Sigmoid colon (tissue), 7 donors: ENCODE results near the gene YTHDF1. TPM values are rescaled to one million over a fixed set of nuclear protein-coding genes. Genes with fewer than 3 reads are reported as not detected.

Source experiments
- DNase-seq: peaks from one replicate; pipeline ENCODE4 v3.0.0-alpha.2; 2019
- H3K27ac ChIP-seq, 4 donors: fragments of 200-600 bp; sonication (generic); one replicate each; pipeline ENCODE4 v1.5.1; 2016 to 2019; ENCODE audit warnings: mild to moderate bottlenecking in 1 of 4
- H3K27me3 ChIP-seq, 3 donors: fragments of 200-600 bp; sonication (generic); one replicate each; pipeline ENCODE4 v1.5.1; 2019; ENCODE audit warnings: mild to moderate bottlenecking in 1 of 3
- H3K36me3 ChIP-seq, 4 donors: fragments of 200-600 bp; sonication (generic); one replicate each; pipeline ENCODE4 v1.5.1; 2016 to 2019
- H3K4me1 ChIP-seq, 4 donors: fragments of 200-600 bp; sonication (generic); one replicate each; pipeline ENCODE4 v1.5.1; 2017 to 2019
- H3K4me3 ChIP-seq, 4 donors: fragments of 200-600 bp; sonication (generic); one replicate each; pipeline ENCODE4 v1.5.1; 2017 to 2019; ENCODE audit warnings: mild to moderate bottlenecking in 2 of 4, moderate library complexity in 1 of 4
- H3K9me3 ChIP-seq, 4 donors: fragments of 200-600 bp in 3 of 4; sonication (generic) in 3 of 4; one replicate each; pipeline versions ENCODE4 v1.5.1 to v1.6.1; 2013 to 2019
- CTCF ChIP-seq, 4 experiments: fragments of 450-650 bp in 3 of 4; fragments of 200-600 bp in 1 of 4; IDR thresholded peaks; one replicate each; pipeline ENCODE4 v1.5.1; 2016 to 2019; ENCODE audit warnings: antibody characterized with exemption in 4 of 4, mild to moderate bottlenecking in 3 of 4, moderate library complexity in 2 of 4
- EP300 ChIP-seq, 4 donors: sonication (generic); formaldehyde crosslinking; IDR thresholded peaks; one replicate each; pipeline ENCODE4 v1.6.1; 2017; ENCODE audit warnings: antibody characterized with exemption in 4 of 4
- POLR2A ChIP-seq, 2 donors: fragments of 450-650 bp; IDR thresholded peaks; one replicate each; pipeline ENCODE4 v1.6.1; 2016; ENCODE audit warnings: antibody characterized with exemption in 2 of 2, mild to moderate bottlenecking in 2 of 2, moderate library complexity in 2 of 2
- POLR2AphosphoS5 ChIP-seq, 4 donors: sonication (generic); formaldehyde crosslinking; IDR thresholded peaks; one replicate each; pipeline ENCODE4 v1.6.1; 2017; ENCODE audit warnings: antibody characterized with exemption in 4 of 4
- WGBS, 2 donors: extraction: QIAGEN DNeasy Blood & Tissue Kit; methylation state at CpG; one replicate each; pipeline ENCODE4 v1.1.7; 2013; 5-methylcytosine and 5-hydroxymethylcytosine counted together
- intact Hi-C: fragments of 100-400 bp; cut with DNase I; formaldehyde crosslinking; loops from one replicate; pipeline ENCODE4 v1.15.1; 2023
- polyA plus RNA-seq, 3 donors: library from polyadenylated mRNA; stranded (reverse); fragments of 200-250 nt; gene quantifications; one replicate each; pipeline ENCODE4 v1.2.3, GENCODE V29; 2013
- total RNA-seq, 4 donors: library from RNA; depleted of rRNA; stranded (reverse); fragments of >200 nt; gene quantifications; one replicate each; pipeline ENCODE4 v1.1.0, GENCODE V29; 2016
- donor health status: healthy with polysubstance abuse.
- donor health status: Bipolar disorder and iron deficiency.
- donor health status: healthy.

Gene YTHDF1
- total and polyA plus RNA-seq, 7 donors: 15.3 to 25.0 (median 22.4) TPM

GRCh38 chr20:63236116-63236837, 20.3 kb upstream of the YTHDF1 start:
- peaks cover 0 to 47% (median 9%) of the 10 kb centered on the region in 3 donors for H3K27me3 ChIP-seq
- 82 to 88% methylated on average over 26 of the region's 26 CpGs for WGBS, 2 donors

GRCh38 chr20:63235399-63235983, 19.6 kb upstream of the YTHDF1 start, which contains the start of gene BIRC7:
Gene BIRC7 (plus strand): TSS chr20:63235905. CDS start chr20:63236097, 192 bp downstream.
- Histone ChIP-seq H3K27me3 (peaks cover 0 to 51% (median 9%) of the 10 kb centered on the region in 3 donors), H3K27ac (no peak within 1 kb of the TSS), H3K36me3 (no peaks in the 10 kb centered on the region), H3K4me1 (peaks cover 0 to 3% (median 0%) of the 10 kb centered on the region in 4 donors), H3K9me3 (no peaks in the 10 kb centered on the region), H3K4me3 (no peak within 1 kb of the TSS)
- intact Hi-C loops: no loop called here
- TF ChIP-seq POLR2AphosphoS5 (IDR thresholded peaks at IDR 0.05) (no peak), EP300 (IDR thresholded peaks at IDR 0.05) (no peak), POLR2A (IDR thresholded peaks at IDR 0.05) (no peak), CTCF (IDR thresholded peaks at IDR 0.05) (no peak)
- no peak for DNase-seq
- 42 to 50% methylated on average over 17 of the region's 17 CpGs for WGBS, 2 donors

More at GRCh38 chr20:63236116-63236837, 20.3 kb upstream of the YTHDF1 start:
- Histone ChIP-seq H3K27ac (no peak overlapping the region), H3K9me3 (no peaks in the 10 kb centered on the region), H3K4me1 (no peaks in the 10 kb centered on the region), H3K36me3 (no peaks in the 10 kb centered on the region), H3K4me3 (no peak overlapping the region)
- no peak for DNase-seq
- intact Hi-C loops: no loop called here
- TF ChIP-seq EP300 (IDR thresholded peaks at IDR 0.05): no peak
- TF ChIP-seq POLR2A (IDR thresholded peaks at IDR 0.05): no peak
- no peak for TF ChIP-seq CTCF (IDR thresholded peaks at IDR 0.05)
- no peak for TF ChIP-seq POLR2AphosphoS5 (IDR thresholded peaks at IDR 0.05)

- intact Hi-C loops: loop anchor here (5.0 kb wide), 1 partner anchor 53 kb away; no protein-coding TSS in a partner anchor
- Histone ChIP-seq H3K4me1 (peaks cover 0 to 4% (median 0%) of the 10 kb centered on the region in 4 donors), H3K9me3 (no peaks in the 10 kb centered on the region), H3K36me3 (no peaks in the 10 kb centered on the region), H3K27ac (no peak overlapping the region), H3K27me3 (peaks cover 0 to 49% (median 9%) of the 10 kb centered on the region in 3 donors), H3K4me3 (no peak overlapping the region)
- WGBS, 2 donors: 17 to 23% methylated on average over 20 of the region's 20 CpGs
- no peak for DNase-seq
- no peak for TF ChIP-seq EP300 (IDR thresholded peaks at IDR 0.05)
- TF ChIP-seq POLR2AphosphoS5 (IDR thresholded peaks at IDR 0.05): no peak
- peak in 1 of 4 experiments; percentile 25 for TF ChIP-seq CTCF (IDR thresholded peaks at IDR 0.05)
- TF ChIP-seq POLR2A (IDR thresholded peaks at IDR 0.05): no peak
Measured at GRCh38 chr20:63234693-63235398, 18.9 kb upstream of the YTHDF1 start.

GRCh38 chr20:63233924-63234323, 18.0 kb upstream of the YTHDF1 start:
- H3K27me3 ChIP-seq: peaks cover 0 to 55% (median 15%) of the 10 kb centered on the region in 3 donors

More at GRCh38 chr20:63233924-63234323, 18.0 kb upstream of the YTHDF1 start:
- Histone ChIP-seq H3K36me3 (no peaks in the 10 kb centered on the region), H3K9me3 (no peaks in the 10 kb centered on the region), H3K27ac (no peak overlapping the region), H3K4me1 (peaks cover 0 to 4% (median 0%) of the 10 kb centered on the region in 4 donors), H3K4me3 (no peak overlapping the region)
- no peak for TF ChIP-seq EP300 (IDR thresholded peaks at IDR 0.05)
- no peak for TF ChIP-seq CTCF (IDR thresholded peaks at IDR 0.05)
- TF ChIP-seq POLR2A (IDR thresholded peaks at IDR 0.05): no peak
- no peak for TF ChIP-seq POLR2AphosphoS5 (IDR thresholded peaks at IDR 0.05)
- no peak for DNase-seq
- intact Hi-C loops: loop anchor here (5.0 kb wide), 1 partner anchor 52 kb away; no protein-coding TSS in a partner anchor
- WGBS, 2 donors: 81 to 88% methylated on average over 17 of the region's 17 CpGs
